NCI-H2227 (cell line): ENCODE data around the gene FLRT2.

Experiments
- DNase-seq: peaks from one replicate; lab custom pipeline; 2025; ENCODE audit not compliant: unreplicated experiment; lab: John Stamatoyannopoulos, UW

Gene FLRT2

GRCh38 chr14:85528897-85529631 lies 880 bp upstream of the FLRT2 start:
- peak; percentile 14 for DNase-seq

- DNase-seq, result no peak
Observed at GRCh38 chr14:85530626-85531025, 682 bp downstream of the FLRT2 start.

DNA sequence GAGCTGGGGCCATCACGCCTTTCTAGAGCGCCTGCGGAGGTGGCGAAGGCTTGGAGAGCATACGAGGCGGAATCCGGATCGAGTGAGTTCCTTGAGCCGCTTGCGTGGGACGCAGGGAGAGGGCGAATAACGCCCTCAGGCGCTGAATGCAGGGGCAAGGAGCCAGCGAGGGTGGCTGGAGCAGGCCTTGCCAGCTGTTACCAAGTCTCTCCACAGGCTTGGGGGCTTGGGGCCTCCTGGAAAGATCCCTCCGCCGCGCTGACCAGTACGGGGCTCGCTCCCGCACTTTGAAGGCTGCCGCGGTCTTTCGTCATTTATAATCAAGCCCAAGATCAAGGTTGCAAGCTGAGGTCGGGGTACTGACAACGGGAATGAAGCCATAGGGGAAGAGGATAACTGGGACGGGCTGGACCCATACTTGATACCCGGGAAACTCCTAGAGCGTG lies 1.2 kb downstream of the FLRT2 start:
- DNase-seq, result peak; percentile 68

GRCh38 chr14:85531587-85532373 lies 1.8 kb downstream of the FLRT2 start:
- peak; percentile 68 for DNase-seq

DNA sequence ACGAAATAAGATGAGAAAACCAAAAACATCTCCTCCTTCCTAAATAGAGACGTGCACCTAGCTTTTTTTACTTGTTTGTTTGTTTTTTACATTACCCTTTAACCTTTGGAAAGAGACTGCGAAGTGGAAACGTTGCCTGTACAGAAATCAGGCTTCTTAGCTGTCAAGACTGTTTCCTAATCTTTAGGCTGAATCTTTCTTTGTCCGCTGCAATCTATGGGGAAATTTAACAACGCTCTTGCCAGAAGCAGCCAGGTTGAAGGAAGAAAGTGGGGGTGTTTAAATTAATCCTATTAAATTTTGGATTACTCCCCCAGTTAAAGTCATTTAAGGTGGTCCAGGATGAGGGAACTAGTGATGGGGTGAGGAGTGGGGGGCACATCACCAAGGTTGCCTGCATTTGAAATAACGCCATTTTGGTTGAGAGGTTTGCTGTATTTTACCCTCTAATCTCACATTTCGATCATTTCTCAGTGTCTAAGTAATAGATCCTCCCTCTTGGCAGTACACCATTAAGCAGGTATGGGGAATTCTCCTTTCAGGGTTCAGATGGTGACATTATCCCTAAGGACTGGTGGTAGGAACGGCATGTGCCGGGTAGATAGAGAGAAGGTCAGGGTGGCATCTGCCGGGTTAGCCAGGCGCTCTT lies 2.6 kb downstream of the FLRT2 start:
- no peak for DNase-seq

DNA sequence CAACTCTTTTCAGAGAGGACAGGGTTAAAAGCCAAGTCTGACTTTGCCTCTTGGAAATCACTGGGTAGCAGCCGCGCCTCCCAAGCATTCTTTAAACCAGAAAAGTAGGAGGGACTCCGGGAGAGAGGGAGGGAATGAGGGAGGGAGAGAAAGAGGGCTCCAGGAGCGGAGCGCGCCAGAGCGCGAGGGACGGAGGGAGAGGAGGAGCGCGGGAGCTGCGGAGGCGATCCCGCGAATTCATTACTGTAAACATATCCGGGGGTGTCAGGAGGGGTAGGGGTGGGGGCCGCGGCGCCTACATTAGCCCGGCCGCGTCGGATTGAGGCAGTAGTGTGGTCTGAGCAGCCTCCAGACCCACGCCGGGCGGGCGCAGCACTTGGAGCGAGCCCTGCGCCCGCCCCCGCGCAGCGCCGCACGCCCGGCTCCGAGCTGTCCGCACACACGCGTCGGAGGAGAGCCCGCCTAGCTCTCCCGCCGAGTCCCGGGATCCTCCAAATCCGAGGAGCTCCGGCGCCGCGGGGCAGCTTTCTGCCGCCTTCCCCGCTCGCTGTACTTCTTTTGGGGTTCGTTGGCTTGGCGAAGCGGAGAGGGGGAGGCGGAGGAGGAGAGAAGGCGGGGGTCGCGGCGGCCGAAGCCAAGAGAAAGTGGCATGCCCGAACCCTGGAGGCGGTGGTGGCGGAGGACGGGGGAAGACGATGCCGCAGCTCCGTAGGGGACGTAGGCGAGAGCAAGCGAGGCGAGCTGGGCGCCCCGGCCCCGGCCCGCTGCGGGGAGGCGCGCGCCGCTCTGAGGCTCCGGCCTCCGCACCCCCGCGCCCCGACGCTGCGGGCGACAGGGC lies 3.3 kb downstream of the FLRT2 start:
- DNase-seq, result peak; percentile 69

DNA sequence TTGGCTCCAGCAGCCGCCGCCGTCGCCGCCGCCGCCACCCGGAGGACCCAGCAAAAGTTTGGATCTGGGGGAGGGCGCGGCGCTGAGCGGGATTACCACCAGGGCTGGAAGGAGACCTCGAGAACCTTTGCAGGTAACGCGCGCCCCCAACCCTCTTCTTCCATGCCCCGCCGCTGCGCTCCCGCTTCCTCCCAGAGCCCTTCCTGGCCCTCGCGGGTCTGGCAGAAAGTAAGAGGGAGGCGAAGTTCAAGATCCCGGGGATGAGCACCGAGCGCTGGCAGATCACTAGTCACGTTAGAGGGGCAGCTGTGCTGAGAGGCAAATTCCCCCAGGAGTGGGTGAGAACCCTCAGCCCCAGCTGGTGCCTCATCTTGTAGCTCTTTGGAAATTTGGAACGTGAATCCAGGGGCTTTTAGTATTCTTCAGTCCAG lies 3.9 kb downstream of the FLRT2 start:
- peak; percentile 16 for DNase-seq

DNA sequence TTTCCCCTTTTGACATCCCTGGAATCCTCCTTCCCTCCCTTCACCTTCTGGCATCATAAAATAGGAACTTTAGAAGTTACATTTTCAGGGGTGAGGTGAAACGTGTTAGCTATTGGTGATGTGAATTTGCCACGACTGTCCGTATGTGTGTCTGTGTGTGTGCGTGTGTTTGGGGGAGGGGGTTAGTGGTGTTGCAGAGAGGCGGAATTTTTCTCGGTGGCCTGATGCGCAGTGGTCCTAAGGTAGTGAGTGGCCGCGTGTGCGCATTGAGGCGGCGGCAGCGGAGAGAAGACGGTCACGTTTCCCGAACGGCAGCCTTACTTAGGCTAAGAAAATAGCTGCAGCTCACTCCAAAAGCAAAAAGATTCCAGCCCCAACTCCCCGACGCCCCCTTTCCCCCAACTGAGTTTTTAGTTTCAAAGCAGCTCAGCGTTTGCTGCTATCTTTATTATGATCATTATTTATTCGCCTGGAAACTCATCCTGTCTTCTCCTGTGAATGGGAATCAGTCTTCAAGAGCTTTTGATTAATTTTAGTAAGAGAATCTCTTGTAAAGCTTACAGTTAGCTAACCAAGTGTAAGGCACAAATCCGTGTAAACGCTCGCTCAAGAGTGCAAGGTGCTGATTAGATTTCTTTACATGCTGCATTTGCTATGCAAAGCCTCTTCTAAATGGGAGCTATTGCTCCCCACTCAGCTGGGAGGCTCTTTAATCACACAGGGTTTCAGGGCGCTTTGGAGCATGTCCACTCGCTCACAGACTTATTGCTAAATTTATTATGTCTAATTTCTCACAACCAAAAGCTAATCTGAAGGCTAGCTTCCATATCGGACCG lies 4.7 kb downstream of the FLRT2 start:
- peak; percentile 30 for DNase-seq

DNA sequence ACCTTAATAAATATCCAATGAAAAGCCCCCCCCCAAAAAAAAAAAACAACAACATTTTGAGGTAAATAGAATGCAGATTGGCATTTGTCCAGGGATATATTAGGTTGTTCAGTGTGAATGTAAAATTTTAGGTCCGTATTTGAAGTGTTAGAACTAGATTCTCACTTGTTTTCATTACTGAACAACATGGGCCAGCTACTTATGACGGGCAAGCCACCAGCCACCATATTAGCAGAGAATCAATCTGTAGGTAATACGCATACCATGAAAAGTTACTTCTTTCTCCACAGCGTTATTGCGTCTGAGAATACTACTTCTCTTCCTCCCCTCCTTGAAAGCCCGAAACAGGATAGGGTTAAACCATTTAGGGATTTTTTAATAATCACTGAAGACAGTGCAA lies 5.4 kb downstream of the FLRT2 start:
- no peak for DNase-seq

GRCh38 chr14:85535991-85536832 lies 6.3 kb downstream of the FLRT2 start:
- DNase-seq, result no peak

- no peak for DNase-seq
Observed at GRCh38 chr14:85536833-85537190, 6.9 kb downstream of the FLRT2 start.

- no peak for DNase-seq
Observed at GRCh38 chr14:85537526-85537925, 7.6 kb downstream of the FLRT2 start.

- no peak for DNase-seq
Observed at GRCh38 chr14:85538636-85539035, 8.7 kb downstream of the FLRT2 start.

DNA sequence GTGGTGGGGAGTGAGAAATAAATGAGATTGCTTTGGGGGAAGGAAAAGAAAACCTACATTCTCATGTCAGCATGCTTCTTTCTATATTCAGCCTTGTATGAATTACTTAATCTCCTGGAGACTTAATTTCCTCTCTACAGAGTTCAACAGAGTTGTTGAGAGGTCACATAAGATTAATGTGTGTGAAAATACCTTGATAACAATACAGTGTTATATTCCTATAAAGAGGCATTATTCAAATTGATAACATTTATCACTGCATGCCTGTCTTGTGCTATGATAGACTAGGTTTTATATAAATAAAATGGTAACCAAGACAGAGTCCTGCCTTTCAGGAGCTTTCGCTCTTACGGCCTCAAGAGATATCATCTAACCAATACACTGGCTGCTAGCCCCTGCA lies 9.6 kb downstream of the FLRT2 start:
- no peak for DNase-seq

DNA sequence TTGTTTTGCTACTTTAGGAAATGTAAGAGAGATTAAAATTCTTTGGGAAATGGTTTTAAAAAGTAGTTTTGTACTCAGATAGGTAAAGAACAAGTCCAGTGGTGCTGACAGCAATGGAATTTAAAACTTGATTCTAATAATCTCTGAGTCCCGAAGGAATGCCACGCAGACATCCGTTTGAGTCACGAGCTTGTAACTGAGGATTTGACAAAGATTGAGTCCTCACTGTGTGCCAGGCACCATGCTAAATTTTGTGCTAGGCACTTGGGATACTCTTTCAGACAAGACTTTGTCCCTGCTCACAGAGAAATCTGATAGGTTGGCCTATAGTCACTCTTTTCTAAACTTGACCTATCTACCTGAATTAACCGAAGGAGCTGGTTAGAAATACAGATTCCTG lies 12.7 kb downstream of the FLRT2 start:
- DNase-seq, result no peak

DNA sequence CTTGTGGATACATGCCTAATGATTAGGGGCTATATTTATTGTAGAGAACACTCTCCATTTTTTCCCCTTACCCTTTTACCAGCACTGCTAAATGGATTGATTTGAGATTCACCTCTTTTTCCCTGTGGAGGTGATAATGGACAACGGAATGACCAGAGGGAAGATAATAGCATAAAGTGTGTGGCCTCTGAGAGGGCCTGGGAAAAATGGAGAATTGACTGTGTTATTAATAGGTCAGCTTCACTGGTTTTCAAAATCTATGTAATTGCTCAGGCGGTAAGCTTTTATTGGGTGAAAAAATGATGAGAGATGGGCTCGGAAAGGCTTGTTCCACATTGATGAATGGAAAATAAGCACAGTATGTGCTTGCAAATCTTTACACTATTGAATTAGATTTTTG lies 15.8 kb downstream of the FLRT2 start:
- no peak for DNase-seq

DNA sequence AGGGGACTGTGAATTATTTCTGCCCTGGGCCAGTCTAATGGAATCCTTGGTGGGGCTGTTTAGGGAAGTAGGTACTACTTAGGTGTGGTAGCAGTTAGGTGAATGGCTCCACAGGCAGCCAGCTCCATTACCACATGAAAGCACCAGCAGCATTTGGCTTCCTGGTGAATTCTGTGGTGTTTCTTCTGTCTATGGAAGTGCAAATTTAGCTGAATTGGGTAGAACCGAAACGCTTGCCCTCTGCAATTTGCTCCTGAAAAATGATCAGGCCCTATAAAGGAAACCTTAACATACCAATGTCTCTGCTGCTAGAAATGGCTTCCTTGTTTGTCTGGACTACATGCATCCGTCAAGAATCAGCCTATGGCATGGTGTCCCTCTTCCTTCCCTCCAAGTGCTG lies 16.4 kb downstream of the FLRT2 start:
- DNase-seq, result no peak

DNA sequence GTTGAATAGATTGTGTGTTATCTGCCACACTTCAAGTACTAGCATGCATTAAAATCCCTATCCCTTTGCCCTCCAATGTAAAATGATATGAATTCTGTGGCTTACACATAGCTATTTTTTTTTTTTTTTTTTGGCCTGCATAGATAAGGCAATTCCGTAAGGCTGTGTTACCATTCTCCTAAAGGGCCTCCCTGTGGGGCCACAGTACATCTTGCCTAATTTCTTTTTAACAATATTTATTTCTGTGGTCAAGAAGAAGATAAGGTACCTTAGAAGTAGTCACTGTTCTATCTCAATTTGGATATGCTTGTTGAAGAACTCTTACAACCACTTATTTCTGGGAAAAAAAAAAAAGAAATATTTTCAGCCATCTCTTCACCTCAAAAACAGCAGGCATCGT lies 19.8 kb downstream of the FLRT2 start:
- DNase-seq, result no peak

- no peak for DNase-seq
Observed at GRCh38 chr14:85554106-85554505, 24.2 kb downstream of the FLRT2 start.
